SK-N-SH (cell line): Measurements from ENCODE around the gene CDHR4. TPM values are rescaled to one million over a fixed set of nuclear protein-coding genes. Genes with fewer than 3 reads are reported as not detected.
"Not testable (repeated sequence)": the region's sequence is repeated elsewhere in the genome, so short reads cannot be mapped to it uniquely, and the experiment has no call there.

Source experiments
- CTCF ChIA-PET: fragments of 300-600, 350-600 bp; formaldehyde crosslinking; extraction: SDS; loops from one replicate; lab custom pipeline; 2021; lab: Yijun Ruan, JAX
- POLR2A ChIA-PET: fragments of 350-600 bp; sonication (Branson Sonifier 250); formaldehyde crosslinking; extraction: SDS; loops from one replicate; lab custom pipeline; 2020; ENCODE audit warnings: antibody characterized with exemption, inconsistent platforms; lab: Yijun Ruan, JAX
- DNase-seq: peaks from one replicate; pipeline ENCODE4 v3.0.0; 2012
- H2AFZ ChIP-seq: fragments of 200-600 bp; sonication (generic); 2 replicates; pipeline ENCODE4 v1.8.1; 2016; ENCODE audit warnings: antibody characterized with exemption, mild to moderate bottlenecking, low read depth
- H3F3A ChIP-seq: fragments of 200-600 bp; sonication (generic); replicated peaks from 2 replicates; pipeline ENCODE3; 2016; ENCODE audit warnings: antibody characterized with exemption, mild to moderate bottlenecking; ENCODE audit not compliant: insufficient read depth
- H3K27ac ChIP-seq, 2 experiments: fragments of 200-500 bp in 1 of 2; fragments of 200-600 bp in 1 of 2; sonication (Bioruptor generic) in 1 of 2; sonication (generic), shearing (Covaris generic) in 1 of 2; 2 replicates each; pipeline versions ENCODE4 v1.5.1 to v1.6.1; 2014 to 2016; ENCODE audit warnings: low read depth in 2 of 2, inconsistent platforms in 1 of 2, low read length in 1 of 2, mild to moderate bottlenecking in 1 of 2, mixed read lengths in 1 of 2
- H3K27me3 ChIP-seq: fragments of 200-600 bp; sonication (generic), shearing (Covaris generic); 2 replicates; pipeline ENCODE4 v1.6.1; 2016; ENCODE audit warnings: mixed run types; ENCODE audit not compliant: insufficient read depth
- H3K36me3 ChIP-seq, 2 experiments: fragments of 200-500 bp in 1 of 2; fragments of 200-600 bp in 1 of 2; sonication (Bioruptor generic) in 1 of 2; sonication (generic) in 1 of 2; replicated peaks in 1 of 2; 2 replicates each; pipeline versions ENCODE3 to v1.5.1; 2014 to 2016; ENCODE audit warnings: low read length in 1 of 2, mild to moderate bottlenecking in 1 of 2; ENCODE audit not compliant: insufficient read depth in 2 of 2, control insufficient read depth in 1 of 2
- H3K4me1 ChIP-seq, 2 experiments: fragments of 200-500 bp in 1 of 2; fragments of 200-600 bp in 1 of 2; sonication (Bioruptor generic) in 1 of 2; sonication (generic), shearing (Covaris generic) in 1 of 2; 2 replicates each; pipeline versions ENCODE4 v1.5.1 to v1.6.1; 2014 to 2016; ENCODE audit warnings: low read depth in 1 of 2, low read length in 1 of 2, mixed run types in 1 of 2; ENCODE audit not compliant: insufficient read depth in 2 of 2, control insufficient read depth in 1 of 2
- H3K4me2 ChIP-seq: fragments of 200-600 bp; sonication (generic), shearing (Covaris generic); 2 replicates; pipeline ENCODE4 v1.6.1; 2017; ENCODE audit warnings: mixed run types
- H3K4me3 ChIP-seq, 2 experiments: fragments of 200-500 bp in 1 of 2; fragments of 200-600 bp in 1 of 2; sonication (Bioruptor generic) in 1 of 2; sonication (generic), shearing (Covaris generic) in 1 of 2; 2 replicates each; pipeline versions ENCODE4 v1.5.1 to v1.8.1; 2014 to 2016; ENCODE audit warnings: low read depth in 2 of 2, inconsistent platforms in 1 of 2, low read length in 1 of 2, mild to moderate bottlenecking in 1 of 2, mixed read lengths in 1 of 2, moderate library complexity in 1 of 2
- H3K79me2 ChIP-seq: fragments of 200-600 bp; sonication (generic); 2 replicates; pipeline ENCODE4 v1.8.1; 2017; ENCODE audit warnings: mild to moderate bottlenecking; ENCODE audit not compliant: insufficient read depth
- H3K9ac ChIP-seq: fragments of 200-600 bp; sonication (generic); 2 replicates; pipeline ENCODE4 v1.6.1; 2017; ENCODE audit warnings: mixed run types
- H3K9me2 ChIP-seq: fragments of 200-600 bp; sonication (generic); 2 replicates; pipeline ENCODE4 v1.6.1; 2017; ENCODE audit warnings: mixed run types
- H3K9me3 ChIP-seq: fragments of 200-600 bp; sonication (generic); 2 replicates; pipeline ENCODE4 v1.6.1; 2017; ENCODE audit warnings: mixed run types, mild to moderate bottlenecking, moderate library complexity
- H4K20me1 ChIP-seq: fragments of 200-600 bp; sonication (generic); 2 replicates; pipeline ENCODE4 v1.6.1; 2017; ENCODE audit warnings: mild to moderate bottlenecking, mixed run types; ENCODE audit not compliant: insufficient read depth
- CTCF ChIP-seq: fragments of 200-600 bp; sonication (generic); IDR thresholded peaks from 2 replicates; pipeline ENCODE4 v1.6.1; 2017; ENCODE audit warnings: antibody characterized with exemption, mild to moderate bottlenecking, moderate library complexity
- ELF1 ChIP-seq: IDR thresholded peaks from 2 replicates; pipeline ENCODE4 v1.4.0; 2012
- JUND ChIP-seq: IDR thresholded peaks from 2 replicates; pipeline ENCODE4 v1.4.0; 2012
- MXI1 ChIP-seq: IDR thresholded peaks from 2 replicates; pipeline ENCODE4 v1.6.1; 2012; ENCODE audit warnings: mild to moderate bottlenecking, low read depth, low read length, improper control_type of control experiment
- NFIC ChIP-seq: IDR thresholded peaks from 2 replicates; pipeline ENCODE4 v1.4.0; 2012; ENCODE audit warnings: borderline replicate concordance
- PBX3 ChIP-seq: IDR thresholded peaks from 2 replicates; pipeline ENCODE4; 2012
- REST ChIP-seq: IDR thresholded peaks from 2 replicates; pipeline ENCODE4 v1.6.1; 2012; ENCODE audit warnings: mild to moderate bottlenecking, low read depth, low read length, moderate library complexity
- RFX5 ChIP-seq: IDR thresholded peaks from 2 replicates; pipeline ENCODE4 v1.6.1; 2012; ENCODE audit warnings: mild to moderate bottlenecking, improper control_type of control experiment, low read length
- RXRA ChIP-seq: IDR thresholded peaks from 2 replicates; pipeline ENCODE4 v1.4.0; 2012; ENCODE audit warnings: low read depth, mild to moderate bottlenecking, borderline replicate concordance
- TAF1 ChIP-seq: IDR thresholded peaks from 2 replicates; pipeline ENCODE4 v1.6.1; 2012; ENCODE audit warnings: low read depth, mild to moderate bottlenecking, low read length, moderate library complexity, borderline replicate concordance
- USF2 ChIP-seq: fragments of 150-350 bp; IDR thresholded peaks from 2 replicates; pipeline ENCODE4 v1.6.1; 2017; ENCODE audit warnings: antibody characterized with exemption, low read length, low read depth, borderline replicate concordance
- WGBS: methylation state at CpG from one replicate; pipeline ENCODE4 v1.1.6; 2017; ENCODE audit warnings: low lambda C conversion rate; 5-methylcytosine and 5-hydroxymethylcytosine counted together
- polyA plus RNA-seq, 3 experiments: library from polyadenylated mRNA; depleted of rRNA; stranded (reverse); fragments of >200 nt; gene quantifications; 2 replicates each; pipeline ENCODE4 v1.2.3, GENCODE V29; 2012

Gene CDHR4
- polyA plus RNA-seq, 1 of the 3 experiments (the other 2 are of a cell fraction), result 0.07 TPM

- peak; percentile 96 for TF ChIP-seq USF2
- no peak for TF ChIP-seq JUND
- no peak for TF ChIP-seq CTCF
- TF ChIP-seq NFIC, result no peak
- no peak for TF ChIP-seq ELF1
- peak; percentile 100 for TF ChIP-seq PBX3
- peak; percentile 72 for TF ChIP-seq TAF1
- TF ChIP-seq RXRA, result no peak
Measured at GRCh38 chr3:49786357-49787181, 13.1 kb downstream of the CDHR4 start, which contains the start of gene IP6K1 (continued).

GRCh38 chr3:49785565-49786356 is 13.9 kb downstream of the CDHR4 start:
- CTCF ChIA-PET, result interaction anchor here (0.9 to 3.3 kb wide), 4 partner anchors 12 to 120 kb away, joined by 3 to 23 read pairs (median 4); partner anchors contain the start of genes AMIGO3 and INKA1
- Histone ChIP-seq H3K4me1 (peaks cover 5 to 6% of the 10 kb centered on the region in 2 experiments; a peak in 1 of 4 replicates), H3K79me2 (peaks cover 56% of the 10 kb centered on the region), H3K9me2 (no peaks in the 10 kb centered on the region), H3K9me3 (no peaks in the 10 kb centered on the region), H3F3A (no peaks in the 10 kb centered on the region), H3K4me3 (peak overlapping the region; percentile 68 to 96), H4K20me1 (peaks cover 12% of the 10 kb centered on the region; the same call in 1 of the 2 replicates), H2AFZ (peak overlapping the region; percentile 91; the same call in 1 of the 2 replicates), H3K27me3 (no peaks in the 10 kb centered on the region), H3K9ac (peak overlapping the region; percentile 88), H3K27ac (peak overlapping the region; percentile 70 to 74), H3K4me2 (peak overlapping the region; percentile 99), H3K36me3 (peaks cover 0 to 30% of the 10 kb centered on the region in 2 experiments)
- WGBS, result 6% methylated on average over 17 of the region's 50 CpGs
- peak; percentile 71 for TF ChIP-seq REST
- peak; percentile 38; the same call in 1 of the 2 replicates for TF ChIP-seq MXI1
- TF ChIP-seq RFX5, result no peak
- peak; percentile 59 for DNase-seq
- POLR2A ChIA-PET, result interaction anchor here (1.5 kb wide), 1 partner anchor 155 kb away, joined by 3 read pairs; no protein-coding TSS in a partner anchor

GRCh38 chr3:49782277-49782676 is 17.4 kb downstream of the CDHR4 start:
- peaks cover 0 to 41% of the 10 kb centered on the region in 2 experiments for H3K36me3 ChIP-seq
- not testable (repeated sequence) for H3K4me3 ChIP-seq, H2AFZ ChIP-seq, H3F3A ChIP-seq, DNase-seq, H3K27ac ChIP-seq, H3K9ac ChIP-seq, H3K9me2 ChIP-seq, H3K27me3 ChIP-seq, H3K9me3 ChIP-seq, H3K4me2 ChIP-seq, H3K4me1 ChIP-seq
- 91% methylated on average over 9 of the region's 9 CpGs for WGBS
- ChIA-PET POLR2A (interaction anchor here (0.7 kb wide), 1 partner anchor 53 kb away, joined by 3 read pairs; no protein-coding TSS in a partner anchor), CTCF (interaction anchor here (1.3 to 1.8 kb wide), 3 partner anchors 21 to 57 kb away, joined by 3 to 5 read pairs (median 3); no protein-coding TSS in a partner anchor)
- H3K79me2 ChIP-seq, result peaks cover 91% of the 10 kb centered on the region
- peaks cover 25% of the 10 kb centered on the region; the same call in 1 of the 2 replicates for H4K20me1 ChIP-seq
